C4-2B (cell line): Measurements from ENCODE around the gene KCNJ6.

Source experiments
- ZFX ChIP-seq: fragments of 450-650 bp; IDR thresholded peaks from 2 replicates; pipeline ENCODE4 v1.6.1; 2017
- TF ChIP-seq, protein P1 (sequence below): fragments of 450-650 bp; conservative IDR thresholded peaks from 2 replicates; pipeline ENCODE4 v1.5.1; 2017; ENCODE audit warnings: mild to moderate bottlenecking

DNA sequence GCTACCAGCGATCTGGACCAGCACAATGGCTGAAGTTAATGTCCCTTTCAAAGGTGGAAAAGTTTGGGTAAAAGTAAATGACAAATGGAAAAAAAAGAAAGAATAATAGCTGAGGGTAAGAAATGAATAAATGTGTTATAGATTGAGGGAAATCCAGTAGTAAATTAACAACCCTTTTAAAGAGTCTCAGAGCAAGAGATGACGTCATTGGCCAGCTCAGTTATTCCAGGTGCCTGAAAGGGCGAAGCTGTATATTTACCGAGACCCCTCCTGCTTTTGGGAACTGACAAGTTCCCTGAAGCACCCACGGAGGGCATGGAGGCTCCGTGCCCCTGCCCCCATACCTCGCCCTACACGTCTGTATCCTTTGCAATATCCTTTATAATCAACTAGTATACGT is 40.5 kb upstream of the KCNJ6 start:
- TF ChIP-seq, protein P1, sequence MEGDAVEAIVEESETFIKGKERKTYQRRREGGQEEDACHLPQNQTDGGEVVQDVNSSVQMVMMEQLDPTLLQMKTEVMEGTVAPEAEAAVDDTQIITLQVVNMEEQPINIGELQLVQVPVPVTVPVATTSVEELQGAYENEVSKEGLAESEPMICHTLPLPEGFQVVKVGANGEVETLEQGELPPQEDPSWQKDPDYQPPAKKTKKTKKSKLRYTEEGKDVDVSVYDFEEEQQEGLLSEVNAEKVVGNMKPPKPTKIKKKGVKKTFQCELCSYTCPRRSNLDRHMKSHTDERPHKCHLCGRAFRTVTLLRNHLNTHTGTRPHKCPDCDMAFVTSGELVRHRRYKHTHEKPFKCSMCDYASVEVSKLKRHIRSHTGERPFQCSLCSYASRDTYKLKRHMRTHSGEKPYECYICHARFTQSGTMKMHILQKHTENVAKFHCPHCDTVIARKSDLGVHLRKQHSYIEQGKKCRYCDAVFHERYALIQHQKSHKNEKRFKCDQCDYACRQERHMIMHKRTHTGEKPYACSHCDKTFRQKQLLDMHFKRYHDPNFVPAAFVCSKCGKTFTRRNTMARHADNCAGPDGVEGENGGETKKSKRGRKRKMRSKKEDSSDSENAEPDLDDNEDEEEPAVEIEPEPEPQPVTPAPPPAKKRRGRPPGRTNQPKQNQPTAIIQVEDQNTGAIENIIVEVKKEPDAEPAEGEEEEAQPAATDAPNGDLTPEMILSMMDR, result no peak
- no peak for TF ChIP-seq ZFX
